ENCODE measurements around the gene USP5.

DNA sequence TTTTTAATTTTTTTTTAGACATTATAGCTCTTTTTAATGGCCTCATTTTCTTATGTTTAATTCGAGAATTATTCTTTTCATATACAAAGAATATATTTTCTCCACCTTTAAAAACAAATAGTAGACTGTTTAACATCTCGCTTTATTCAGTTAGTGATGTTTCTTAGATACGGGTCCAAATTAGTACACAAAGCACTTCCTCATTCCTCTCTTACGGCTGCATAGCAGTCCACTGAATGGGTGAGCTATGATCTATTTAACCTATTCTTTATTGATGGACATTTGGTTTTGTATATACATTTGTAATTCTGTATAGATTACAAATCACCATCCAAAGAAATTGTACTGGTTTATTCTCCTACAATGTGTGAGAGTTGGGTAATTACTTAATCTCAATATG lies 38.6 kb upstream of the USP5 start:
- TF ChIP-seq EZH2 (IDR thresholded peaks at IDR 0.05; ENCODE audit: insufficient read depth, poor library complexity, severe bottlenecking), result no peak
- TF ChIP-seq EZH2phosphoT487 (IDR thresholded peaks at IDR 0.05; ENCODE audit: insufficient read depth, low read depth), result no peak

Data from GM23248 (cell line).